Retinal pigment epithelial cell (primary cell): ENCODE measurements around the gene LZTS3.
"Not testable (repeated sequence)": the region's sequence is repeated elsewhere in the genome, so short reads cannot be mapped to it uniquely, and the experiment has no call there.

Source experiments
- DNase-seq: peaks from one replicate; pipeline ENCODE4 v3.0.0-alpha.2; 2010; ENCODE audit warnings: low read depth
- H3K4me3 ChIP-seq: 2 replicates; pipeline ENCODE4 v1.5.1; 2011; ENCODE audit warnings: mild to moderate bottlenecking, low read length, control low read depth, moderate library complexity
- TF ChIP-seq, protein P1 (sequence below): conservative IDR thresholded peaks from 2 replicates; pipeline ENCODE4 v1.5.1; 2011; ENCODE audit warnings: low read depth, low read length, control low read depth, inconsistent platforms

Gene LZTS3

DNA sequence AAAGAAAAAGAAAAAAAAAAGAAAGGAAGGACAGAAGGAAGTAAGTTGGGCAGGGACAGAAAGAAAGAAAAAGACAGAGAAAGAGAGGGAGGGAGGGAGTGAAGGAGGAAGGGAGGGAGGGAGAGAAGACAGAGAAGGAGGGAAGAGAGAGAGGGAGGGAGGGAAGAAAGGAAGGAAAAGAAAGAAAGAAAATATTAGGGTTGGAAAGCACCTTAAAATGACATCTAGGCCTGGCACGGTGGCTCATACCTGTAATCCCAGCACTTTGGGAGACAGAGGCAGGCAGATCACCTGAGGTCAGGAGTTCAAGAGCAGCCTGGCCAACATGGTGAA is 46.9 kb downstream of the LZTS3 start:
- TF ChIP-seq, protein P1, sequence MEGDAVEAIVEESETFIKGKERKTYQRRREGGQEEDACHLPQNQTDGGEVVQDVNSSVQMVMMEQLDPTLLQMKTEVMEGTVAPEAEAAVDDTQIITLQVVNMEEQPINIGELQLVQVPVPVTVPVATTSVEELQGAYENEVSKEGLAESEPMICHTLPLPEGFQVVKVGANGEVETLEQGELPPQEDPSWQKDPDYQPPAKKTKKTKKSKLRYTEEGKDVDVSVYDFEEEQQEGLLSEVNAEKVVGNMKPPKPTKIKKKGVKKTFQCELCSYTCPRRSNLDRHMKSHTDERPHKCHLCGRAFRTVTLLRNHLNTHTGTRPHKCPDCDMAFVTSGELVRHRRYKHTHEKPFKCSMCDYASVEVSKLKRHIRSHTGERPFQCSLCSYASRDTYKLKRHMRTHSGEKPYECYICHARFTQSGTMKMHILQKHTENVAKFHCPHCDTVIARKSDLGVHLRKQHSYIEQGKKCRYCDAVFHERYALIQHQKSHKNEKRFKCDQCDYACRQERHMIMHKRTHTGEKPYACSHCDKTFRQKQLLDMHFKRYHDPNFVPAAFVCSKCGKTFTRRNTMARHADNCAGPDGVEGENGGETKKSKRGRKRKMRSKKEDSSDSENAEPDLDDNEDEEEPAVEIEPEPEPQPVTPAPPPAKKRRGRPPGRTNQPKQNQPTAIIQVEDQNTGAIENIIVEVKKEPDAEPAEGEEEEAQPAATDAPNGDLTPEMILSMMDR: no peak
- no peak for DNase-seq
- H3K4me3 ChIP-seq: no peak overlapping the region

DNA sequence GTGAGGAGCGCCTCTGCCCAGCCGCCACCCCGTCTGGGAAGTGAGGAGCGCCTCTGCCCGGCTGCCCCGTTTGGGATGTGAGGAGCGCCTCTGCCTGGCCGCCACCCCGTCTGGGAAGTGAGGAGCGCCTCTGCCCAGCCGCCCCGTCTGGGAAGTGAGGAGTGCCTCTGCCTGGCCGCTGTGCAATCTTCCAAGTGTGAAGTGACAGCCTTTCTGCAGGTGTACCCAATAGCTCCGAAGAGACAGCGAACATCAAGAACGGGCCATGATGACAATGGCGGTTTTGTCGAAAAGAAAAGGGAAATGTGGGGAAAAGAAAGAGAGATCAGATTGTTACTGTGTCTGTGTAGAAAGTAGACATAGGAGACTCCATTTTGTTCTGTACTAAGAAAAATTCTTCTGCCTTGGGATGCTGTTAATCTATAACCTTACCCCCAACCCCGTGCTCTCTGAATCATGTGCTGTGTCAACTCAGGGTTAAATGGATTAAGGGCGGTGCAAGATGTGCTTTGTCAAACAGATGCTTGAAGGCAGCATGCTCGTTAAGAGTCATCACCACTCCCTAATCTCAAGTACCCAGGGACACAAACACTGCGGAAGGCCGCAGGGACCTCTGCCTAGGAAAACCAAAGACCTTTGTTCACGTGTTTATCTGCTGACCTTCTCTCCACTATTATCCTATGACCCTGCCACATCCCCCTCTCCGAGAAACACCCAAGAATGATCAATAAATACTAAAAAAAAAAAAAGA is 47.4 kb downstream of the LZTS3 start:
- DNase-seq, H3K4me3 ChIP-seq: not testable (repeated sequence)

DNA sequence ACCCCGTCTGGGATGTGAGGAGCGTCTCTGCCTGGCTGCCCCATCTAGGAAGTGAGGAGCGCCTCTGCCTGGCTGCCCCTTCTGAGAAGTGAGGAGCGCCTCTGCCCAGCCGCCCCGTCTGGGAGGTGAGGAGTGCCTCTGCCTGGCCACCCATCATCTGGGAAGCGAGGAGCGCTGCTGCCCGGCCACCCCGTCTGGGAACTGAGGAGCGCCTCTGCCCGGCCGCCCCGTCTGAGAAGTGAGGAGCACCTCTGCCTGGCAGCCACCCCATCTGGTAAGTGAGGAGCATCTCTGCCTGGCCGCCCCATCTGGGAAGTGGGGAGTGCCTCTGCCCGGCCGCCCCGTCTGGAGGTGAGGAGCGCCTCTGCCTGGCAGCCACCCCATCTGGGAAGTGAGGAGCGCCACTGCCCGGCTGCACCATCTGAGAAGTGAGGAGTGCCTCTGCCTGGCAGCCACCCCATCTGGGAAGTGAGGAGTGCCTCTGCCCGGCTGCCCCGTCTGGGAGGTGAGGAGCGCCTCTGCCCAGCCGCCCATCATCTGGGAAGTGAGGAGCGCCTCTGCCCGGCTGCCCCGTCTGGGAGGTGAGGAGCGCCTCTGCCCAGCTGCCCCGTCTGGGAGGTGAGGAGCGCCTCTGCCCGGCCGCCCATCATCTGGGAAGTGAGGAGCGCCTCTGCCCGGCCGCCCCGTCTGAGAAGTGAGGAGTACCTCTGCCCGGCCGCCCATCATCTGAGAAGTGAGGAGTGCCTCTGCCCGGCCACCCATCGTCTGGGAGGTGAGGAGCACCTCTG is 48.4 kb downstream of the LZTS3 start:
- not testable (repeated sequence) for DNase-seq, H3K4me3 ChIP-seq

DNA sequence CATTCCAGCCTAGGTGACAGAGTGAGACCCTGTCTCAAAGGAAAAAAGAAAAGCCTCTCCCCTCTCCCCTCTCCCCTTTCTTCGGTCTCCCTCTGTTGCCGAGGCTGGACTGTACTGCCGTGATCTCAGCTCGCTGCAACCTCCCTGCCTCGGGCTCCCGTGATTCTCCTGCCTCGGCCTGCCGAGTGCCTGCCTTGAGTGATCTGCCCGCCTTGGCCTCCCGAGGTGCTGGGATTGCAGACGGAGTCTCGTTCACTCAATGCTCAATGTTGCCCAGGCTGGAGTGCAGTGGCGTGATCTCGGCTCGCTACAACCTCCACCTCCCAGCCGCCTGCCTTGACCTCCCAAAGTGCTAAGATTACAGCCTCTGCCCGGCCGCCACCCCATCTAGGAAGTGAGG is 49.2 kb downstream of the LZTS3 start:
- not testable (repeated sequence) for DNase-seq, H3K4me3 ChIP-seq

DNA sequence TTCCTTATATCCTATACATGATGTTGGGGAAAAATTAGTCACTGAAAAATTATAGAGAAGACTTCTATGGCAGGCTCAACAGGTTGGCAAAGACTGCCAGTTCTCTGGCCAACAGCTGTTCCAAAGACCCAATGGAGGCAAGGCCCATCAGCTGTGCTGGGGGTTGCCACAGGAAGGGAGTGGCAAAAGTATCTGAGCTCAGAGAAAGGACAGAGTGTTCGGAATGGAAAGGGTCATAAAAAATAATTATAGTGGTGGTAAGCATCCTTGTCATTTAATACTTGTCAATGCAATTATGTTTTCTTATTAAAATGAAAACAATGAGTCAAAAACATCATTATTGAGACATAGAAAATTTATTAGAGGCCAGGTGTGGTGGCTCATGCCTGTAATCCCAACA is 49.8 kb downstream of the LZTS3 start:
- H3K4me3 ChIP-seq: no peak overlapping the region
- no peak for DNase-seq
- TF ChIP-seq, protein P1: no peak

DNA sequence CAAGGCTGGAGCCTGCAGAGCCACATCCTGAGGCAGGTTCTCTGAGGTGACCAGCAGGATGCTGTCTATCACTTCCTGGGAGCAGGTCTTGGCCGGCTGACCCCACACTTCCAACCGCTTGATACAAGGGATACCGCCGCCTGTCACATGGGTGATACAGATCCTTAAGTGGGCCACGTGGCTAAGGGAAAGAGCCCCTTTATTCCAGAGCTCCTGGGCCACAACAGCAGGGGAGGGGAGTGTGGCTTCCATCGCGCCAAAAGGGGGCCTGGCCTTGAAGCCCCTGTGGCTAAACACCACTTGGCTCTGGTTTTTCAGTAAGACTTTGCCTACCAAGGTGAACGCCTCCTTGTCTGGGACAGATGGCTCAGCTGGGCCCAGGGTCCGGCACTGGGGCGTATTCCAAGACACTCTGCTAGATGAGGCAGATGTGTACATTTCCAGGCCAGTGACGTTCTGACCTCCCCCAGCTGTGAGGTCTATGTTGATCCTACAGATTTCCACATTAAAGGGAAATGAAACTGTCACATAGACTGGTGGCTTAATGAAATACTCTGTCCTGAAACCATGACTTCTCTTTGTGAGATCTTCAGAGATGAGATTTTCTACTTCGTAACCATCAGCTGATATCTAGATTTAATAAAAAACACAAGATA is 51.3 kb downstream of the LZTS3 start:
- no peak for DNase-seq
- H3K4me3 ChIP-seq: no peak overlapping the region
- TF ChIP-seq, protein P1: no peak

DNA sequence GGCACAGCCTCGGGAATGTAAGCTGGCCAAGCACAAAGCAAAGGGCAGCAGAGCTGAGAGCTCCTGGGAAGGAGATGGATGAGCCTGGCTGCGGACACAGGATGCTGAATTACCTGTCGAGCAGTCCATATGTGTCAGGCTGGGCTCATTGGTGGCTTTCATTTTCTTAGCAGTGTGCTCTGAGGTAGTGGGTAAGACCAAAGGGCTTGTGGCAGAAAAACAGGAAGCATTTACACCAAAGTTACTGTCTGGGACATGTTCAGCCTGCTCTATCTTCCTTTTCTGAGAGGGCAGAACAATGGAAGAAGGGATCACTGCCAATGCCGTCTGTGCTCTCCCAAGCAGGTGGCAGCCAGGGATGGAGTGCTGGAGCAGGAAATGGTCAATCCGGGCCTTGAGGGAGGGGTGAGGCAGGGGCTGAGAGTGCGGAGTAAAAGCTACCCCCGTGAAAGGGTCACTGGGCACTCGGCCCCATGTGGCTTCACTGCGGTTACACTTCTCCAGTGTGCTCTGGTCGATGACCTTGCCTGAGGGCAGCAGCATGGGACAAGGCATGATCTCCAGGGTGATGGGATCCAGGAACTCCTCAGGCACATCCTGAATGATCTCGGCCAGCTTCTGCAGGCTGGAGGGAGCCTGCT is 52.0 kb downstream of the LZTS3 start:
- H3K4me3 ChIP-seq: no peak overlapping the region
- DNase-seq: no peak
- TF ChIP-seq, protein P1: no peak

DNA sequence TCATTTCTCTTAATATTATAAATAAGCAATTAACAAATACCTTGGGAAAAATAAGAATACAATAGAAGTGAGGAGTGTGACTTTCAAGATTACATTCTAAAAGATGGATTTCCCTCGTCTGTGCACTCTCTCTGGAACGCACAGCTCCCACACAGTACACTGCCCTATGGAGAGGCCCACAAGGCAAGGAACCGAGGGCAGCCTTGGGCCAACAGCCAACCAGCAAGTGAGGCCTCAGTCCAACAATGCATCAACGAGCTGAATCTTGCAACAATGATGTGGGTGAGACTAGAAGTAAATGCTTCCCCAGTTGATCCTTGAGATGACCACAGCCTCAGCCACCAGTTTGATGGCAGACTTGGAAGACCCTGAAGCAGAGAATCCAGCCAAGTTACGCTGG is 54.3 kb downstream of the LZTS3 start:
- no peak overlapping the region for H3K4me3 ChIP-seq
- TF ChIP-seq, protein P1: no peak
- DNase-seq: no peak
